Measurements from ENCODE around the gene APC2.
"Not testable (repeated sequence)": the region's sequence is repeated elsewhere in the genome, so short reads cannot be mapped to it uniquely, and the experiment has no call there.

APC2 gene

DNA sequence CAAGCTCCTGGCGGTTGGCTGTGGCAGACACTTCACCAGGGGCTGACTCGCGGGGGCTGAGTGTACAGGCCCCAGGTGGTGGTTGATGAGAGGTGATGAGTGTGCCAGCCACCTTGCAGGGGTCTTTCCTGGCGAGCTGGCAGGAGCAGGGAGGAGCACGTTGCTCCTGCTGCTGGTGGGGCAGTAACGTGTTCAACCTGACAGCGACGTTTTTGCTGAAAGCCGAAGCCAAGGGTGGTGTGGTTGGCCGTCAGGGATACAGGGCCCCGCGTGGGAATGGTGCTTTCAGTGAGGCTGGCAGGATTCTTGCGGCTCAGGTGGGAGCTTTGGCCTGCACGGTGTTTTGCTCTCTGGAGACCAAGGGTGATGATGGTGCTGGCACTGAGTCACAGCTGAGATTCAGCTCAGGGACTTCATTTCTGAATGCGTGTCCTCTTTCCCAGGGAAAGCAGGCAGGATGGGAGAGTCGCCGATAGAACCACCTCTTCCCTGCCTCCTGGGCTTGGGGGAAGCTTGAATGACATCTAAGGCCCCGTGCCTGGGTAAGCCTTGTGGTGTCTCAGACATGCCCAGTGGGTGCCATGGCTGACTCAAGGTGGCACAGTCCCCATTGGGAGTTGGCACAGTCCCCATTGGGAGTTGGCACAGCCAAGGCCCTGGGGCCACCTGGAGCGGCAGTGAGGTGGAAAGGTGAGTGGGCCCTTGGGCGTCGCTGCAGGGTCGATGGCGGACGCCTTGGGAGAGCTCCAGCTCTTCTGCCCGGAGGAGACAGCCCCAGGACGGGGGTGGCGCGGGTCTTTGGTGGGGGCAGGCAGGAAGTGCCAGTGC lies 33.7 kb upstream of the APC2 start:
- ATAC-seq = no peak
- no peak for DNase-seq

GRCh38 chr19:1417145-1417544 lies 32.8 kb upstream of the APC2 start:
- ATAC-seq (no peak), DNase-seq (no peak)

- no peak for ATAC-seq
These were observed 32.0 kb upstream of the APC2 start for GRCh38 chr19:1417681-1418495.

GRCh38 chr19:1418496-1418775 lies 31.5 kb upstream of the APC2 start:
- no peak for DNase-seq
- no peak for ATAC-seq

More at GRCh38 chr19:1417681-1418495, 32.0 kb upstream of the APC2 start:
- DNase-seq = no peak

DNA sequence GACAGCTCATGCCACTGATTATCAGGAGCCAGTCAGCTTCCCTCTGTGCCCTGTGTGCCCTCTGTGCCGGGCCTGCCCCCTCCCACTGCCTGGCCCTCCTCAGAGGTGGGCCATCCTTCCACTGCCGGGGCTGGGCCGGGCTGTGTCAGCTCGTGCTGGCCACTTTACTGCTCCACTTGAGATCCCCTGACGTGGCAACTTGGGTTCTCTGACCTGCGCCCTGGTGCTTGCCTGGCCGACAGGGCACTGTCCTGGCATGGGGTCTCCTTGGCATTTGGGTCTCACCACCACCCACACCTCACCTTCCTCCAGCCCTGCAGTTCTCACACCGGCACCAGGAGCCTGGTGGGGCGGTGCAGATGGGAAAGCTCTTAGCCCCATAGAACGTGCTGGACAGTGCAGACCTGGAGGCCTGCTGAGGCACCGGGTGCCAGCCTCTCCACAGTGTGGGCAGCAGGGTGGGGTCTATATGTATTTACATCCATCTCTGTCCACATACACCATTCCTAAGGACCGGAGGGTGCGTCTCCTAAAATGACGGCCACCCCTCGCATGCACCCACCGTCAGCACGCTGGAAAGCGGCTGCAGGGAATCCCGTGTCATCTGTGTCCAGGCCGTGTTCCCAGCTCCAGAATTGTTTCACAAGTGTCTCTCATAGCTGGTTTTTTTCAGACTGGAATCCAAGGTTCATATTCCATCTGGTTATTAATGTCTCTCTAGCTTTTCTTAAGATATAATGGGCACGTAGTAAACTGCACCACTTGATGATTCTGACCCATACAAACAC lies 30.8 kb upstream of the APC2 start:
- DNase-seq = no peak
- ATAC-seq = no peak

- not testable (repeated sequence) for DNase-seq, ATAC-seq
These were observed 29.8 kb upstream of the APC2 start for GRCh38 chr19:1420085-1420484.

- DNase-seq (no peak), ATAC-seq (no peak)
These were observed 29.3 kb upstream of the APC2 start for GRCh38 chr19:1420590-1420989.

- DNase-seq (no peak), ATAC-seq (no peak)
These were observed 28.5 kb upstream of the APC2 start for GRCh38 chr19:1421218-1421957.

- DNase-seq = no peak
These were observed 28.0 kb upstream of the APC2 start for GRCh38 chr19:1421958-1422305.

GRCh38 chr19:1422360-1422759 lies 27.6 kb upstream of the APC2 start:
- DNase-seq (no peak), ATAC-seq (peak; percentile 4)

More at GRCh38 chr19:1421958-1422305, 28.0 kb upstream of the APC2 start:
- ATAC-seq = peak; percentile 2

- DNase-seq (no peak), ATAC-seq (no peak)
These were observed 27.0 kb upstream of the APC2 start for GRCh38 chr19:1422943-1423342.

DNA sequence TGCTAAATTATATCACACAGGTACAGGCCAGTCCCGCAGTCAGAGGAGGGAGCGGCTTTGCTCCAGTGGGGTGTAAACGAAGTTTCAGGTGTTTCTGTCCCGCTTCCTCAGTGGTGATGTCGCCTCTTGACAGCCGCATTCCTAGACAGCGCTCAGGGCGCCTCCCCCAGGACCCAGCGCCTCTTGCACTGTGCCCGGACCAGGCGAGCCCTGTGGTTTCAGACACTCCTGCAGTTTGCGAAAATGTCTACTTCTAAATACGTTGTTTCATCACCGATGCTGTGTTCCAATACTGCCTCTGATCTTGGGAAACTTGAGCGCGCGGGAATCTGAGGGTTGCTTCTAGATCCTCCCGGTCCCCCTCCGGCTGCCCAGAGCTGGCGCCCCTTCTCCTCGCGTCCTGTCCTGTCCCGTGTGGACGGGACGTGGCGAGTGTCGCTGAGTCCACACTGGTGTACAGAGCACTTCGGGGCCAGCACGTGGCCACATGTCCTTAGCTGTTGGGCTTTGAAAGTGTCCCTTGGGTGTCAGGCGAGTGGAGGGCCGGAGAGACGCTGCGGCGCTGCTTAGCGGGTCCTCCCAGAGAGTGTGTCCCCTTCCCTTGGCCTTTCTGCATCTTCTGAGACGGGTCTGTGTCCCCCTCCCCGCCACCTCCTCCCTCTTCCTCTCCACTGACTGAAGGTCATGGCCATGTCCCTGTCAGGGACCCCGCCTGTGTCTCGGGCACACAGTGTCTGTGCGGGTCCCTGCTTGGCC lies 26.3 kb upstream of the APC2 start:
- ATAC-seq (no peak), DNase-seq (no peak)

GRCh38 chr19:1424192-1424955 lies 25.5 kb upstream of the APC2 start:
- DNase-seq = no peak

GRCh38 chr19:1425102-1425837 lies 24.7 kb upstream of the APC2 start:
- ATAC-seq (no peak), DNase-seq (no peak)

More at GRCh38 chr19:1424192-1424955, 25.5 kb upstream of the APC2 start:
- ATAC-seq = no peak

- ATAC-seq = no peak
These were observed 24.0 kb upstream of the APC2 start for GRCh38 chr19:1425902-1426301.

DNA sequence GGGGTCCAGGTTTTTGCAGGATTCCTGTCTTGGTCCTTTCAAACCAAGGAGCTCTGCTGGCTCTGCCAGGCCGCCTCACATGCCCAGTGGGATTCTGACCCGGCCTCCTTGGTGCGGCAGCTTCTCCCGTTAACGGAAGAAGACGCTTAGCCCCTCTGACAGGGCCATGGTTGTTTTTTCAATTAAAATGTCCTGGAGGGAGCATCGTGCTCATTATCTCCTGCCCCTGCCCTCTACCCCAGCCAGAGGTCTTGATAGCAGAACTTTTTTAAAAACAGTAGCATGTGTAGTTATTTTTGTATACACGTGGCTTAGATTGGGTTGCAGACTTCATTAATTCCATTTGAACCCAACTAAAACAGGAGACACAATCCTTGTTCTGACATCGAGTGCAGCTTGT lies 23.2 kb upstream of the APC2 start:
- ATAC-seq = no peak
- no peak for DNase-seq

More at GRCh38 chr19:1425902-1426301, 24.0 kb upstream of the APC2 start:
- DNase-seq = no peak

GRCh38 chr19:1427221-1427920 lies 22.6 kb upstream of the APC2 start:
- DNase-seq (no peak), ATAC-seq (no peak)

DNA sequence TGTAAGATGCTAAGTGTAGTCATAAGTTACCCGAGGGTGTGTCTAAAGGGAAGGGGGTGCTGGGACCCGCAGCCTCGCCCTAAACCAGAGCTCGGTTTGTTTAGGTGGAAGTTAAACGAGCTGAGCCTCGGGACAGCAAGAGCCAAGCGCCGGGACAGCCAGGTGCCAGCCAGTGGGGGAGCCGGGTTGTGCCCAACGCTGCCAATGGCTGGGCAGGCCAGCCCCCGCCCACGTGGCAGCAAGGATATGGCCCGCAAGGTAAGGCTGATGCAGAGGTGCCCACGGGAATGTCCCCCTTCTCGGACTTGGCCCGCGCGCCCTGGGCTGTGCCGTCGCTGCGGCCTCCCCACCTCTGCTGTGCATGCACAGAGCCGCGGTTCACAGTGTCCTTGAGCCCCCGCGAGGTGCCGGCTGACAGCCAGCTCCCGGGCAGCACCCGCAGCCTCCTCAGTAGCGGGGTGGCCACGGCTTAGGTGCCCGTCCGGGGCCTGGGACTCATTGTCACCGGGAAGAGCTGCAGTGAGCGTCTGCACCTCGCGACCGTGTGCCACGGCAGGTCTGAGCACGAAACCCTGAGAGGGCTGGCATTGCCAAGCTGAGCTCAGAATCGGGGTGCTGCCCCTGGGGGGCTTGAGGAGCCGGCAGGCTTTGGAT lies 21.1 kb upstream of the APC2 start:
- DNase-seq = no peak
- ATAC-seq = no peak

GRCh38 chr19:1429750-1430149 lies 20.2 kb upstream of the APC2 start:
- no peak for DNase-seq
- no peak for ATAC-seq
